GM23248 (cell line): ENCODE data around the gene C16orf82.

Source experiments
- EZH2 ChIP-seq: fragments of 200-600 bp; sonication (generic); IDR thresholded peaks from 2 replicates; pipeline ENCODE4 v1.6.1; 2018; ENCODE audit warnings: antibody characterized with exemption, mild to moderate bottlenecking; ENCODE audit not compliant: insufficient read depth, poor library complexity, severe bottlenecking
- EZH2phosphoT487 ChIP-seq: fragments of 200-600 bp; sonication (generic); IDR thresholded peaks from 2 replicates; pipeline ENCODE4 v1.6.1; 2018; ENCODE audit warnings: antibody characterized with exemption, moderate library complexity, mild to moderate bottlenecking, low read depth; ENCODE audit not compliant: insufficient read depth

DNA sequence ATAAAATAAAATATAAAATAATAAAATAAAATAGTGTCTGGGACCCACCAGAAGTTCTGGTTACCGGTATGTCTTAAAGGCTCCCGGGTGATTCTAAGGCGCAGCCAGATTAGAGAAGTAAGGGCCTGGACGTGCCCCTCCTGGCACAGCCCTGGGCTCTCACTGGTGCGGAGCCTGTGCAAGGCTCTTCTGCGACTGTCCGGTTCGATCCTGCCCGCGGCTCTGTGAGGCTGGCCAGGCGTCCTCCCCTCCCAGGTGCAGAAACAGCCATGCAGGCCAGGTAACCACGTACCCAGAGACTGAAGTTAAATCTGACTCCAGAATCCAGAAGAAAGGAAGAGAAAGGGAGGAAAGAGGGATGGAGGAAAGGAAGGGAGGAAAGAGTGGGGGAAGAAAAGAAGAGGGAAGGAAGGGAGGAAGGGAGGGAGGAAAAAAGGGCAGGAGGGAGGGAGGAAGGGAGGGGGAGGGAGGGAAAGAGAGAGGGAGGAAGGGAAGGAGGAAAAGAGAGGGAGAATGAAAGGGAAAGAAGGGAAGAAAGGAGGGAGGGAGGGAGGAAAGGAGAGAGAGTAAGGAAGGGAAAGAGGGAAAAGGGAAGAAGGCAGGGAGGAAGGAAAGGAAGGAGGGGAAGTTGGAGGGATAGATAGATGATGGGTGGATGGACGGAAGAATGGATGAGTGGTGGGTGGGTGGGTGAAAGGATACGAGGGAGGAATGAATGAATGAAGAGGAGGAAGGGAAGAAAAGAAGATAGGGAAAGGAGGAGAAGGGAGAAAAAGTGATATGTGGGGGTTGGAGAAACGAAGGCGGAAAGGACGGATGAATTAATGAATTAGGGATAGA lies 42.3 kb downstream of the C16orf82 start:
- no peak for TF ChIP-seq EZH2
- no peak for TF ChIP-seq EZH2phosphoT487
